K562 (cell line): ENCODE data around the gene PAQR7. TPM values are rescaled to one million over a fixed set of nuclear protein-coding genes. Genes with fewer than 3 reads are reported as not detected.

Experiments
- BRCA1 ChIP-seq, 2 experiments: fragments of 450-650 bp in 1 of 2; sonication (generic) in 1 of 2; formaldehyde crosslinking in 1 of 2; IDR thresholded peaks; 2 replicates each; pipeline versions ENCODE4 v1.5.0 to v1.6.1; 2017 to 2020; ENCODE audit warnings: mild to moderate bottlenecking in 1 of 2, missing genetic modification reagents in 1 of 2
- CC2D1A ChIP-seq: fragments of 450-650 bp; IDR thresholded peaks from 2 replicates; pipeline ENCODE4 v1.6.1; 2017; ENCODE audit warnings: mild to moderate bottlenecking
- CSDE1 ChIP-seq, 2 experiments: fragments of 450-650 bp; IDR thresholded peaks; 2 replicates each; pipeline ENCODE4 v1.6.1; 2016; ENCODE audit warnings: mild to moderate bottlenecking in 1 of 2
- DEAF1 ChIP-seq: fragments of 450-650 bp; formaldehyde crosslinking; IDR thresholded peaks from 2 replicates; pipeline ENCODE4 v1.4.0; 2020; ENCODE audit warnings: mild to moderate bottlenecking, moderate library complexity
- E2F1 ChIP-seq: sonication (generic); formaldehyde crosslinking; IDR thresholded peaks from 2 replicates; pipeline ENCODE4 v1.8.1; 2023; ENCODE audit warnings: mild to moderate bottlenecking, missing genetic modification reagents, moderate library complexity
- ETV6 ChIP-seq, 3 experiments: fragments of 150-350 bp in 1 of 3; sonication (generic) in 1 of 3; formaldehyde crosslinking in 1 of 3; IDR thresholded peaks; 2 replicates each; pipeline versions ENCODE4 v1.6.1 to v1.8.0; 2014 to 2022; ENCODE audit warnings: borderline replicate concordance in 2 of 3, low read depth in 2 of 3, antibody characterized with exemption in 1 of 3, low read length in 1 of 3, mild to moderate bottlenecking in 1 of 3, missing genetic modification reagents in 1 of 3
- FOXA1 ChIP-seq: fragments of 450-650 bp; IDR thresholded peaks from 2 replicates; pipeline ENCODE4 v1.6.1; 2016; ENCODE audit warnings: mild to moderate bottlenecking, borderline replicate concordance
- KAT7 ChIP-seq: sonication (generic); formaldehyde crosslinking; IDR thresholded peaks from 2 replicates; pipeline ENCODE4 v1.8.0; 2022; ENCODE audit warnings: missing genetic modification reagents, mild to moderate bottlenecking, borderline replicate concordance
- MAFK ChIP-seq: IDR thresholded peaks from 2 replicates; pipeline ENCODE4 v1.6.1; 2011; ENCODE audit warnings: low read length, improper control_type of control experiment
- REST ChIP-seq, 2 experiments: fragments of 450-650 bp; formaldehyde crosslinking in 1 of 2; IDR thresholded peaks; 2 replicates each; pipeline versions ENCODE4 v1.4.0 to v1.6.1; 2014 to 2020; ENCODE audit warnings: mild to moderate bottlenecking in 2 of 2, borderline replicate concordance in 1 of 2, low read depth in 1 of 2
- SMAD4 ChIP-seq: fragments of 250-450 bp; sonication (Bioruptor Pico); conservative IDR thresholded peaks from 2 replicates; pipeline ENCODE4 v1.8.0; 2021; ENCODE audit warnings: inconsistent platforms, mild to moderate bottlenecking, moderate library complexity
- SMARCA5 ChIP-seq: fragments of 450-650 bp; IDR thresholded peaks from 2 replicates; pipeline ENCODE4 v1.6.1; 2016
- TEAD4 ChIP-seq, 2 experiments: sonication (generic) in 1 of 2; formaldehyde crosslinking in 1 of 2; IDR thresholded peaks; 2 replicates each; pipeline versions ENCODE4 v1.6.1 to v1.8.0; 2012 to 2022; ENCODE audit warnings: borderline replicate concordance in 1 of 2, inconsistent platforms in 1 of 2, low read length in 1 of 2, mild to moderate bottlenecking in 1 of 2, missing genetic modification reagents in 1 of 2
- ZEB2 ChIP-seq: fragments of 450-650 bp; IDR thresholded peaks from 2 replicates; pipeline ENCODE4 v1.6.1; 2016
- ZNF785 ChIP-seq: fragments of 250-450 bp; sonication (Bioruptor Pico); IDR thresholded peaks from 2 replicates; pipeline ENCODE4 v1.4.0; 2020; ENCODE audit warnings: mild to moderate bottlenecking
- polyA plus RNA-seq, 8 experiments: library from polyadenylated mRNA; depleted of rRNA in 4 of 8; stranded (reverse) in 5 of 8; unstranded in 3 of 8; fragments of >200 nt; fragmentation: Nextera tagmentation in 2 of 8; fragmentation: Illumina TruSeq in 1 of 8; extraction: Ambion mirVana in 2 of 8; extraction: Trizol in 1 of 8; gene quantifications; 2 replicates each; pipeline versions ENCODE4 v1.2.1 to v1.2.3, GENCODE V29; 2011 to 2014; ENCODE audit warnings: inconsistent platforms in 1 of 8, missing spikeins in 1 of 8
- total RNA-seq, 7 experiments: library from RNA; depleted of rRNA in 6 of 7; stranded (reverse); fragments of >200 nt in 6 of 7; fragmentation: Illumina TruSeq in 2 of 7; extraction: Trizol in 2 of 7; gene quantifications; 2 replicates each; pipeline versions ENCODE4 v1.2.1 to v1.2.3, GENCODE V29; 2011 to 2021; ENCODE audit warnings: low replicate concordance in 1 of 7

Gene PAQR7
- total and polyA plus RNA-seq, 9 of the 15 experiments (the other 6 are each of a cell fraction or from before 2014, with no cell fraction given): 1.1 to 5.2 (median 2.6) TPM

GRCh38 chr1:25861316-25862286 lies 13.9 kb downstream of the PAQR7 start (continued):
- TF ChIP-seq SMAD4 (CRISPR knock-in tag) (peak; percentile 70; the same call in 1 of the 2 replicates), KAT7 (CRISPR knock-in tag) (peak; percentile 79; the same call in 1 of the 2 replicates), CSDE1 (IDR thresholded peaks at IDR 0.05) (no peak), E2F1 (CRISPR knock-in tag) (no peak), REST (IDR thresholded peaks at IDR 0.05; ENCODE audit: borderline replicate concordance) (no peak), REST (CRISPR knock-in tag; IDR thresholded peaks at IDR 0.05; ENCODE audit: low read depth) (no peak), TEAD4 (IDR thresholded peaks at IDR 0.05; ENCODE audit: low read length) (no peak), TEAD4 (CRISPR knock-in tag; IDR thresholded peaks at IDR 0.05; ENCODE audit: borderline replicate concordance) (no peak), BRCA1 (IDR thresholded peaks at IDR 0.05) (no peak), BRCA1 (CRISPR knock-in tag; IDR thresholded peaks at IDR 0.05) (no peak), SMARCA5 (peak; percentile 59), FOXA1 (no peak), DEAF1 (CRISPR knock-in tag) (no peak), MAFK (no peak), ZNF785 (CRISPR knock-in tag) (no peak), ZEB2 (peak; percentile 94), CC2D1A (0 out of 2 replicates have a peak, but pooled peaks have one; percentile 13), ETV6 (IDR thresholded peaks at IDR 0.05; ENCODE audit: borderline replicate concordance in 1 of 2, low read depth in 2 of 2, low read length in 1 of 2) (0 out of 4 replicates have a peak, but pooled peaks of 1 of the 2 experiments have one; percentile 59), ETV6 (CRISPR knock-in tag; IDR thresholded peaks at IDR 0.05; ENCODE audit: borderline replicate concordance) (no peak)
